GM19455 (cell line): ENCODE data around the gene CHCHD6.

Experiments used
- ATAC-seq: cut with Tn5 transposase; IDR thresholded peaks from one replicate; pipeline ENCODE4 v1.9.1; 2021; ENCODE audit not compliant: unreplicated experiment

CHCHD6 gene

GRCh38 chr3:126668450-126669401 is 35.3 kb upstream of the CHCHD6 start:
- ATAC-seq: no peak

GRCh38 chr3:126671521-126671920 is 32.5 kb upstream of the CHCHD6 start:
- no peak for ATAC-seq

GRCh38 chr3:126672340-126672739 is 31.7 kb upstream of the CHCHD6 start:
- ATAC-seq: no peak

- no peak for ATAC-seq
Measured at GRCh38 chr3:126672741-126673140, 31.3 kb upstream of the CHCHD6 start.

- no peak for ATAC-seq
Measured at GRCh38 chr3:126676919-126677705, 26.9 kb upstream of the CHCHD6 start.

- no peak for ATAC-seq
Measured at GRCh38 chr3:126677862-126678503, 26.1 kb upstream of the CHCHD6 start.

GRCh38 chr3:126678693-126679317 is 25.2 kb upstream of the CHCHD6 start:
- no peak for ATAC-seq

- no peak for ATAC-seq
Measured at GRCh38 chr3:126679318-126679751, 24.7 kb upstream of the CHCHD6 start.

GRCh38 chr3:126679831-126680666 is 24.0 kb upstream of the CHCHD6 start:
- no peak for ATAC-seq

GRCh38 chr3:126680667-126681055 is 23.4 kb upstream of the CHCHD6 start:
- ATAC-seq: no peak

GRCh38 chr3:126682009-126682408 is 22.0 kb upstream of the CHCHD6 start:
- no peak for ATAC-seq

GRCh38 chr3:126683069-126683468 is 21.0 kb upstream of the CHCHD6 start:
- ATAC-seq: no peak

GRCh38 chr3:126684218-126684751 is 19.8 kb upstream of the CHCHD6 start:
- ATAC-seq: no peak

- ATAC-seq: no peak
Measured at GRCh38 chr3:126685021-126685420, 19.0 kb upstream of the CHCHD6 start.

- no peak for ATAC-seq
Measured at GRCh38 chr3:126685493-126685892, 18.5 kb upstream of the CHCHD6 start.

GRCh38 chr3:126691765-126692164 is 12.3 kb upstream of the CHCHD6 start:
- ATAC-seq: no peak

GRCh38 chr3:126692858-126693257 is 11.2 kb upstream of the CHCHD6 start:
- ATAC-seq: no peak

- ATAC-seq: no peak
Measured at GRCh38 chr3:126693921-126694320, 10.1 kb upstream of the CHCHD6 start.

GRCh38 chr3:126696701-126697267 is 7.3 kb upstream of the CHCHD6 start:
- no peak for ATAC-seq
